ENCODE data around the gene CPA5.
A peak's percentile ranks its signal among the peaks of the same experiment; 100 is the strongest.
"Not testable (repeated sequence)": the region's sequence is repeated elsewhere in the genome, so short reads cannot be mapped to it uniquely, and the experiment has no call there.

The CPA5 gene

DNA sequence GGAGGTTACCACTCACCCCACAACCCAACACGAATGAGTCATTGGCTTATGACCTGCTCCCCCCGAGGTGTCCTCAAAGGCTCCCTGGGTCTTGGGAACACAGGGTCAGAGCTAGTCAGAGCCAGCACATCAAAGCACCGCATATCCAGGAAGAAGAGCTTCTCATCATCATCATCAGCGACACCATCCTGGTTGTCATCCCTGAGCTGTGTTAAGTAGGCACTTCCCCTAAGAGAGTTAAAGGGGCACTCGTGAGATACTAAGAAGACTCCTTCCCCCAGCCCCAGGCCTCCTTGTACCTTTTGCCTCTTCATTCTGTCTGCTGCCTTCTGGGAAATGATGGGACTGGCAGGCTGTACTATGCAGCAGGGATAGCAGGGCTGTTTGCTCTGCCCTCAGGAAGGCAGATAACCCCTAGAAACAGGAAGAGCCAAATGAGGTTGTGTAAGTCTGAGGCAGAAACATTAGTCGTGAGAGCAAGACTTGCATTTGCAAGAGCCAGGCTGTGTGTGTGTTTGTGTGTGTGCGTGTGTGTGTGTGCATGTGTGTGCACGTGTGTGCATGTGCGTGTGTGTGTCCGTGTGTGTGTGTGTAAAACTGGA lies 24.6 kb downstream of the CPA5 start:
- no peak overlapping the region for H3K4me3 ChIP-seq (ENCODE audit: low read depth, low read length)
- TF ChIP-seq, protein P1, sequence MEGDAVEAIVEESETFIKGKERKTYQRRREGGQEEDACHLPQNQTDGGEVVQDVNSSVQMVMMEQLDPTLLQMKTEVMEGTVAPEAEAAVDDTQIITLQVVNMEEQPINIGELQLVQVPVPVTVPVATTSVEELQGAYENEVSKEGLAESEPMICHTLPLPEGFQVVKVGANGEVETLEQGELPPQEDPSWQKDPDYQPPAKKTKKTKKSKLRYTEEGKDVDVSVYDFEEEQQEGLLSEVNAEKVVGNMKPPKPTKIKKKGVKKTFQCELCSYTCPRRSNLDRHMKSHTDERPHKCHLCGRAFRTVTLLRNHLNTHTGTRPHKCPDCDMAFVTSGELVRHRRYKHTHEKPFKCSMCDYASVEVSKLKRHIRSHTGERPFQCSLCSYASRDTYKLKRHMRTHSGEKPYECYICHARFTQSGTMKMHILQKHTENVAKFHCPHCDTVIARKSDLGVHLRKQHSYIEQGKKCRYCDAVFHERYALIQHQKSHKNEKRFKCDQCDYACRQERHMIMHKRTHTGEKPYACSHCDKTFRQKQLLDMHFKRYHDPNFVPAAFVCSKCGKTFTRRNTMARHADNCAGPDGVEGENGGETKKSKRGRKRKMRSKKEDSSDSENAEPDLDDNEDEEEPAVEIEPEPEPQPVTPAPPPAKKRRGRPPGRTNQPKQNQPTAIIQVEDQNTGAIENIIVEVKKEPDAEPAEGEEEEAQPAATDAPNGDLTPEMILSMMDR (IDR thresholded peaks at IDR 0.05; ENCODE audit: control insufficient read depth, extremely low read depth, insufficient read depth) = no peak
- peak; percentile 13 for DNase-seq (ENCODE audit: low read depth)

DNA sequence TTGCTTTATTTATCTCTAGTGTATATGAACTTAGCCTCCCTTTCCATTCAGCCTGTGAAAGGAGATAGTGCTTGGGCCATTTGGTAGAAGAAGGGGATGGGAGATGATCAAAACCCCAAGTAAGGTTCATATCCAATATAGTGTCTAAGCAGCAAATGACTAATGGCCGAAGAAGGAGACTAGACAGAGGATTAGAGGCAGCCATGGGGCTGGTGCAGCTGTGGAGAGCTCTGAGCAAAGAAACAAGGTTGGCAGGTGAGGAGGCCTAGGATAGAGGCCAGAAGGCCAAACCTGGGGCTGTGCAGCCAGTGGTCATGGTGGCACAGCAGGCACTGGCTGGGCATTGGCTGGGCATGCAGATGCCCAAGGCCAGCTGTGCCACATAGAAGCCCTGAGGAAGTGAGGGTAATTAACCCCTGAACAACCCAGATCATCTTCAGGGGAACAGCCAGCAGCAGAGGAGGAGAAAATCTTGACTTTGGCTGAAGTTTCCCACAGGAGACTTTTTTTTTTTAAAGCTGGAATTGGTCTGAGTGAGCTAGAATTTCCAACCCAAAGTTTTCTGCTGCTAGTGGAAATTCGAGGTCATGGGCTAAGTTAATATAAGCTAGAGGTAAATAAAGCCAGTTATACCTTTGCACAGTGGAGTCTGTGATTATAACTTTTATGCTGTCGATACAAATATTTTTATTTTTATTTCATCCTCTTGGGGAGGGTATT lies 25.4 kb downstream of the CPA5 start:
- no peak overlapping the region for H3K4me3 ChIP-seq (ENCODE audit: low read depth, low read length)
- no peak for DNase-seq (ENCODE audit: low read depth)

DNA sequence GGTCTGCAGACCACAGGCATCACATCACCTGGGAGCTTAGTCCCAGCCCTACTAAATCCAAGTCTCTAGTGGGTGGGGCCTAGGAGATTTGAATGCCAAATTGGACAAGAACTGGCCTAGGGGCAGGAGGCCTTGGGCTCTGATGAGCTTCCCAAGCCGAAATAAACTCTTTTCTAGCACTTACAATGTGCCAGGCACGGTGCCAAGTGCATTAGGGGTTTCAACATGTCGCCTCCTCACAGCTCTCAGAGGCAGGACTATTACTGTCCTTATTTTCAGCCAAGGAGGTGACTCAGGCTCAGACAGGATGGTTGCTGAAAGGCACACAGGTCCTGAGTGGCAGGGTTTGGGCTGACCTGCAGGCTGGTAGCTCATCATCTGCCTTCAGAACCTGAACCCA lies 26.4 kb downstream of the CPA5 start:
- TF ChIP-seq, protein P1 (IDR thresholded peaks at IDR 0.05; ENCODE audit: control insufficient read depth, extremely low read depth, insufficient read depth) = no peak

More for the DNA sequence above, 25.4 kb downstream of the CPA5 start:
- TF ChIP-seq, protein P1 (IDR thresholded peaks at IDR 0.05; ENCODE audit: control insufficient read depth, extremely low read depth, insufficient read depth) = no peak

DNA sequence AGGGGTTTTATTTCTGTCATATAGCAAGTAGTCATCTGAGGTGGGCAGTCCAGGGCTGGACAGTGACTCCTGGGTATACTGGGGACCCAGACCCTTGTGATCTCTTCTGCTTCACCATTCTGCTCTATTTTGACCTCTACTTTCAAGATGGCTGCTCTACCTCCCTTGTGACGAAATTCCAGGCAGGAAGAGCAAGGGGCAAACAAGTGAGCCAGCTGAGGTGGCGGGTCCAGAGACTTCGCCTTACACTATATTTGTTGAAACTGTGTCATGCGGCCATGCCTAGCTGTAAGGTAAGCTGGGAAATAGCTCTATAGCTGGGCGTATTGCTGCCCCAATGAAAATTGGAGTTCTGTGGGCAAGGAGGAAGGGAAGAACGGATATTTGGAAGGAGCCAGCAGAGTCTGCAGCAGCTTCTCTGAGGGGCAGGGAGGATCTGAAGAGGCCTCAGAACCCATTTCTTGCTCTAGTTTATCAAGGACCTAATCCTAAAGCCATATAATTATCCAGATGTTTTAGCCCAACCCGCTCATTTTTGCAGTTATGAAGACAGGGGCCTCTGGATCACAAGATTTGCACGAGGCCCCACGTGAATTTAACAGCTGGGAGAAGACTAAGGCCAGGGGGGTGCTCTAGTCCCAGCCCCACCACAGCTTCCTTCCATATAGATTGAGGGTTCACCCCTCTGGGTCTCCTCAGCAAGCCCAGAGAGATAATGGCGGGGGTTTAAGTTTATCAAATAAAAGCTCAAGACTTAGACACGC lies 28.0 kb downstream of the CPA5 start:
- H3K4me3 ChIP-seq (ENCODE audit: low read depth, low read length) = no peak overlapping the region
- TF ChIP-seq, protein P1 (IDR thresholded peaks at IDR 0.05; ENCODE audit: control insufficient read depth, extremely low read depth, insufficient read depth) = no peak
- DNase-seq (ENCODE audit: low read depth) = no peak

More for the DNA sequence above, 26.4 kb downstream of the CPA5 start:
- DNase-seq (ENCODE audit: low read depth) = no peak
- no peak overlapping the region for H3K4me3 ChIP-seq (ENCODE audit: low read depth, low read length)

DNA sequence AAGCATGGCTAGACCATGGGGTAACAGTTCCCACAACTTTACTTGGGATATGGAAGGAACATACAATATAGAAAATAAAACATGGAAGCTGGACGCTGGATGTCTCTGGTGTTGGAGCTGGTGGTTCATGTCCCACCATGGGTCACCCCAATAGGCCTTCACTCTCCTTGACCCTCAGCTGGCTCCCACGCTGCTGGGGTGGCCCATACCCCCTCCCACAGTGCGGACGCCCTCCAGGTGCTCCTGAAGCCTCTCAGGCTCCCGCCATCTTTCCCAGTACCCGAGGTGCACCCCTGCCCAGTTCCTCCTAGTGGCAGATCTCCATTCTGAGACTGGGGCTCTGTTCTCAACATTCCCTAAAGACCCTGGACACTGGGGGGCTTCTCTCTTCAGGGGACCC lies 29.9 kb downstream of the CPA5 start:
- no peak overlapping the region for H3K4me3 ChIP-seq (ENCODE audit: low read depth, low read length)
- TF ChIP-seq, protein P1 (IDR thresholded peaks at IDR 0.05; ENCODE audit: control insufficient read depth, extremely low read depth, insufficient read depth) = no peak
- no peak for DNase-seq (ENCODE audit: low read depth)

DNA sequence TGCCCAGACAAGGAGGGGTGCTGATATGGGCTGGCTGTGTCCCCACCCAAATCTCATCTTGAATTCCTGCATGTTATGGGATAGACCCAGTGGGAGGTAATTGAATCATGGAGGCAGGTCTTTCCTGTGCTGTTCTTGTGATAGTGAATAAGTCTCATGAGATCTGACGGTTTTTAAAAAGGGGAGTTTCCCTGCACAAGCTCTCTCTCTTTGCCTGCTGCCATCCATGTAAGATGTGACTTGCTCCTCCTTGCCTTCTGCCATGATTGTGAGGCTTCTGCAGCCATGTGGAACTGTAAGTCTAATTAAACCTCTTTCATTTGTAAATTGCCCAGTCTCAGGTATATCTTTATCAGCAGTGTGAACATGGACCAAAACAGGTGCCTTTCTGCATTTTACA lies 31.8 kb downstream of the CPA5 start:
- DNase-seq (ENCODE audit: low read depth) = not testable (repeated sequence)

DNA sequence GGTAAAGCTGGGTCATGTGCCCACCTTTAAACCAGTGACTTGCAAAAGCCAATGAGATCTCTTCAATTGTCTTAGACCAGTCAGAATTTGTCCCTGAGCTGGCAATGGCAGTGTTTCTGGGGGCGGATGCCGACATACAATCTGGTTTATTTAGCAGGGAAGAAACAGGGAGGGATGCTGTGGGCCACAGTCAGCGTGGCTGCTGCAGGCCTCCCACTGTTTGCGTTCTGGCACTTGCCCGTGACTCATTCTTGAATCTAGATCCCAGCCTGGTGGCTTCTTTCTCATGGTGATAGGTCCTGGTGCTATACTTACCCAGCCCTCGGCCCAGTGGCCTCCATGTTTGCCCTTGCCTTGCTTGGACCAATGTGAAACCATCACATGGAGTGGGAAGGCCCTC lies 32.6 kb downstream of the CPA5 start:
- DNase-seq (ENCODE audit: low read depth) = no peak
- H3K4me3 ChIP-seq (ENCODE audit: low read depth, low read length) = no peak overlapping the region
- TF ChIP-seq, protein P1 (IDR thresholded peaks at IDR 0.05; ENCODE audit: control insufficient read depth, extremely low read depth, insufficient read depth) = no peak

More for the DNA sequence above, 31.8 kb downstream of the CPA5 start:
- H3K4me3 ChIP-seq (ENCODE audit: low read depth, low read length) = not testable (repeated sequence)
